ENCODE results near the gene ZDHHC24. TPM values are rescaled to one million over a fixed set of nuclear protein-coding genes. Genes with fewer than 3 reads are reported as not detected.
A peak's percentile ranks its signal among the peaks of the same experiment; 100 is the strongest.

Gene ZDHHC24
- total RNA-seq, 1 experiment from 2014 or later: 29.5 TPM

- no peaks in the 10 kb centered on the region for H3K27me3 ChIP-seq (ENCODE audit: control insufficient read depth, insufficient read depth, low read length)
- POLR2A ChIA-PET: interaction anchor here (0.8 kb wide), 1 partner anchor 16 kb away, joined by 4 read pairs; no protein-coding TSS in a partner anchor
- no peaks in the 10 kb centered on the region for H3K9me3 ChIP-seq (ENCODE audit: control insufficient read depth, insufficient read depth, low read depth, low read length)
- H3K4me3 ChIP-seq (ENCODE audit: low read depth in 2 of 2, low read length in 2 of 2): no peak overlapping the region
- no TSS peak for BruUV-seq (replicated peaks)
- no peaks in the 10 kb centered on the region for H3K4me1 ChIP-seq (ENCODE audit: control insufficient read depth, insufficient read depth, low read length)
- intact Hi-C loops (cut with micrococcal nuclease; ENCODE audit: unreplicated experiment): no loop called here
- no peak for DNase-seq (ENCODE audit: low read depth, low spot score)
- peaks cover 5% of the 10 kb centered on the region; the same call in 1 of the 2 replicates for H3K36me3 ChIP-seq (ENCODE audit: control insufficient read depth, insufficient read depth, low read length)
- in situ Hi-C loops (cut with HindIII; ENCODE audit: low pct_unique_long_range_greater_than_20kb, low sequenced_read_pairs): no loop called here
- TF ChIP-seq REST (IDR thresholded peaks at IDR 0.05; ENCODE audit: insufficient read depth in 1 of 2, low read depth in 2 of 2, low read length in 1 of 2) (no peak), POLR2AphosphoS5 (IDR thresholded peaks at IDR 0.05; ENCODE audit: low read depth, low read length) (no peak), TCF7L2 (IDR thresholded peaks at IDR 0.05; ENCODE audit: low read depth, low read length) (no peak), SIN3A (IDR thresholded peaks at IDR 0.05; ENCODE audit: borderline replicate concordance, insufficient read depth, low read depth, low read length) (no peak), CTCF (IDR thresholded peaks at IDR 0.05) (no peak)
- ATAC-seq: no peak
- H3K27ac ChIP-seq (ENCODE audit: low read length): no peak overlapping the region
- CTCF ChIA-PET: no interaction called here
Measured at GRCh38 chr11:66484806-66485380, 61.0 kb downstream of the ZDHHC24 start.

GRCh38 chr11:66480117-66480938, 65.5 kb downstream of the ZDHHC24 start, which contains the start of gene DPP3:
Gene DPP3, plus strand, starts transcription at chr11:66480434. Its CDS starts 1,767 bp downstream, at chr11:66482201.
- H3K9me3 ChIP-seq (ENCODE audit: control insufficient read depth, insufficient read depth, low read depth, low read length): no peaks in the 10 kb centered on the region
- in situ Hi-C loops (cut with HindIII; ENCODE audit: low pct_unique_long_range_greater_than_20kb, low sequenced_read_pairs) (no loop called here), intact Hi-C loops (cut with micrococcal nuclease; ENCODE audit: unreplicated experiment) (no loop called here)
- no peaks in the 10 kb centered on the region for H3K27me3 ChIP-seq (ENCODE audit: control insufficient read depth, insufficient read depth, low read length)
- peak within 1 kb of the TSS; percentile 95 for H3K27ac ChIP-seq (ENCODE audit: low read length)
- ChIA-PET POLR2A (interaction anchor here (0.5 to 1.0 kb wide), 5 partner anchors 10 to 330 kb away, joined by 3 to 12 read pairs (median 7); no protein-coding TSS in a partner anchor), CTCF (interaction anchor here (0.6 to 0.8 kb wide), 3 partner anchors 48 to 168 kb away, joined by 3 to 5 read pairs (median 4); no protein-coding TSS in a partner anchor)
- peak within 1 kb of the TSS; percentile 77 to 90 for H3K4me3 ChIP-seq (ENCODE audit: low read depth in 2 of 2, low read length in 2 of 2)
- peaks cover 4% of the 10 kb centered on the region for H3K4me1 ChIP-seq (ENCODE audit: control insufficient read depth, insufficient read depth, low read length)
- BruUV-seq (replicated peaks): no TSS peak
- peaks cover 5% of the 10 kb centered on the region; the same call in 1 of the 2 replicates for H3K36me3 ChIP-seq (ENCODE audit: control insufficient read depth, insufficient read depth, low read length)
- TF ChIP-seq TCF7L2 (IDR thresholded peaks at IDR 0.05; ENCODE audit: low read depth, low read length) (peak; percentile 69), REST (IDR thresholded peaks at IDR 0.05; ENCODE audit: insufficient read depth in 1 of 2, low read depth in 2 of 2, low read length in 1 of 2) (peak in 1 of 2 experiments; percentile 47; a peak in 2 of 4 replicates), POLR2AphosphoS5 (IDR thresholded peaks at IDR 0.05; ENCODE audit: low read depth, low read length) (peak; percentile 95), SIN3A (IDR thresholded peaks at IDR 0.05; ENCODE audit: borderline replicate concordance, insufficient read depth, low read depth, low read length) (no peak; the same call in none of the 2 replicates)
- peak; percentile 90 for DNase-seq (ENCODE audit: low read depth, low spot score)
- peak; percentile 95 for ATAC-seq

All from Panc1 (cell line).